Keratinocyte (primary cell): ENCODE data around the gene GBP3.

Source experiments
- CTCF ChIP-seq, 3 experiments: IDR thresholded peaks in 1 of 3; conservative IDR thresholded peaks in 1 of 3; optimal IDR thresholded peaks in 1 of 3; 2 replicates in 2 of 3; 3 replicates in 1 of 3; pipeline versions ENCODE3 to v1.5.1; 2011; ENCODE audit warnings: low read length in 3 of 3, mild to moderate bottlenecking in 3 of 3, moderate library complexity in 2 of 3, control low read depth in 1 of 3, inconsistent platforms in 1 of 3; ENCODE audit not compliant: insufficient read depth in 2 of 3; ENCODE audit errors: extremely low read depth in 1 of 3
- EZH2 ChIP-seq: IDR thresholded peaks from one replicate; pipeline ENCODE4 v1.6.1; 2012; ENCODE audit warnings: inconsistent platforms, mild to moderate bottlenecking, low read length, moderate library complexity

- no peak for TF ChIP-seq CTCF (optimal IDR thresholded peaks at IDR 0.05 in 1 of 3, IDR thresholded peaks at IDR 0.05 in 1 of 3, conservative IDR thresholded peaks at IDR 0.05 in 1 of 3; ENCODE audit: extremely low read depth in 1 of 3, insufficient read depth in 2 of 3, low read length in 3 of 3)
- TF ChIP-seq EZH2 = no peak
These were observed 29.3 kb upstream of the GBP3 start for GRCh38 chr1:89051955-89052312.
